HepG2 (cell line): ENCODE data around the gene MYLK2. TPM values are rescaled to one million over a fixed set of nuclear protein-coding genes. Genes with fewer than 3 reads are reported as not detected.

Experiments used
- FOXA3 ChIP-seq: IDR thresholded peaks from 2 replicates; pipeline ENCODE4 v1.6.1; 2016; ENCODE audit warnings: missing genetic modification reagents, missing compliant biosample characterization
- GMEB1 ChIP-seq: sonication (generic); formaldehyde crosslinking; IDR thresholded peaks from 2 replicates; pipeline ENCODE4 v1.5.1; 2020; ENCODE audit warnings: missing genetic modification reagents, mild to moderate bottlenecking, borderline replicate concordance
- IKZF1 ChIP-seq: fragments of 450-650 bp; IDR thresholded peaks from 2 replicates; pipeline ENCODE4 v1.7.1; 2016
- NCOR1 ChIP-seq: fragments of 200-600 bp; sonication (generic); IDR thresholded peaks from 2 replicates; pipeline ENCODE4 v1.7.0; 2017; ENCODE audit warnings: antibody characterized with exemption, low read length, borderline replicate concordance
- TEAD2 ChIP-seq: sonication (generic); formaldehyde crosslinking; IDR thresholded peaks from 2 replicates; pipeline ENCODE4 v1.9.0; 2021; ENCODE audit warnings: missing genetic modification reagents
- TEF ChIP-seq: sonication (generic); formaldehyde crosslinking; IDR thresholded peaks from 2 replicates; pipeline ENCODE4 v1.5.0; 2020; ENCODE audit warnings: missing genetic modification reagents
- ZNF143 ChIP-seq: sonication (generic); formaldehyde crosslinking; IDR thresholded peaks from 2 replicates; pipeline ENCODE4 v1.4.0; 2020; ENCODE audit warnings: missing genetic modification reagents
- ZNF20 ChIP-seq: sonication (generic); formaldehyde crosslinking; IDR thresholded peaks from 2 replicates; pipeline ENCODE4 v1.4.0; 2020; ENCODE audit warnings: mild to moderate bottlenecking, moderate library complexity, missing genetic modification reagents
- ZNF569 ChIP-seq: sonication (generic); formaldehyde crosslinking; IDR thresholded peaks from 2 replicates; pipeline ENCODE4 v1.5.0; 2020; ENCODE audit warnings: mild to moderate bottlenecking, missing genetic modification reagents, moderate library complexity, borderline replicate concordance
- ZNF839 ChIP-seq: sonication (generic); formaldehyde crosslinking; IDR thresholded peaks from 2 replicates; pipeline ENCODE4 v1.4.0; 2020; ENCODE audit warnings: missing genetic modification reagents, mild to moderate bottlenecking, borderline replicate concordance
- polyA plus RNA-seq, 8 experiments: library from polyadenylated mRNA; depleted of rRNA in 3 of 8; stranded (reverse) in 7 of 8; unstranded in 1 of 8; fragments of >200 nt; fragmentation: Illumina TruSeq in 4 of 8; extraction: Trizol in 4 of 8; gene quantifications; 2 replicates each; pipeline versions ENCODE4 v1.2.1 to v1.2.3, GENCODE V29; 2011 to 2016; ENCODE audit warnings: low read depth in 4 of 8, missing spikeins in 1 of 8, mixed read lengths in 1 of 8; ENCODE audit not compliant: insufficient read depth in 1 of 8
- total RNA-seq, 5 experiments: library from RNA; depleted of rRNA; stranded (reverse); fragments of >200 nt; fragmentation: Illumina TruSeq; extraction: Trizol; gene quantifications; 2 replicates each; pipeline ENCODE4 v1.2.3, GENCODE V29; 2016; ENCODE audit warnings: low read depth in 1 of 5
- TF ChIP-seq, protein P1 (sequence below): sonication (generic); formaldehyde crosslinking; IDR thresholded peaks from 2 replicates; pipeline ENCODE4 v1.8.1; 2023; ENCODE audit warnings: mild to moderate bottlenecking, moderate library complexity, missing genetic modification reagents

MYLK2 gene
- total and polyA plus RNA-seq, 2 of the 13 experiments (the other 11 are each of a cell fraction or from before 2014, with no cell fraction given) = 0.27 TPM; not detected in 1

DNA sequence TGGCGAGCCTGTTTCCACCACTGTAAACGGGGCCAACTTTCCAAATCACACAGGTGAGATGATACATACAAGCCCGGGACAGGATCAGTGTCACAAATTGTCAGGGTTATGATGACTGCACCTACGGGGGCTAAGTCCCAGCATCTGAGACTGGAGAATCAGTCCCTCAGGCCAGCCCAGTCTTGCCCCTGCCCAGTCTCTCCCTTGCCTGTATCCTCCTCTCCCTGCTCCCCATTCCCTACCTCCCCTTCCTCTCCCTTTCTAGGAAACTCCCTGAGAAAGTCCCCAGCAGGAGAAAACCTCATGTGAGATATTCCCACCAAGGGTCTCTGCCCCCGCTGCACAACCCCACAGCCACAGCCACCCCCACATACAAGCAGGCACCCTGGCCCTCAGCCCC lies 24.7 kb downstream of the MYLK2 start (continued):
- TF ChIP-seq, protein P1, sequence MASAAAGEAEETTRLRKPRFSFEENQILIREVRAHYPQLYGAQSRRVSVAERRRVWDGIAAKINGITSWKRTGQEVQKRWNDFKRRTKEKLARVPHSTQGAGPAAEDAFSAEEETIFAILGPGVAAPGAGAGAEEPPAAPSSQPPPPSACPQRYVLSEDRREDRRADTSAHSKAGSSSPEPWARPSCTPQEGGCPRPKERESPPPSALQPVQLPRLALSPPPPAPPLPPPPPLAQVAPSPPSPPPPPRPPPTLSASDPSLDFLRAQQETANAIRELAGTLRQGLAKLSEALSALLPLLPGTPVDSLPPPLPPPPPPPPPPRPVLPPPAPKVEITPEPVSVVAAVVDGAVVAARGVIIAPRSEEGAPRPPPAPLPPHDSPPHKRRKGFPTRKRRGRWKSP (CRISPR knock-in tag) = no peak
- TF ChIP-seq IKZF1 (no peak), ZNF569 (CRISPR knock-in tag) (no peak), ZNF143 (CRISPR knock-in tag) (no peak), TEAD2 (CRISPR knock-in tag) (no peak), FOXA3 (CRISPR knock-in tag) (no peak), ZNF839 (CRISPR knock-in tag) (no peak), NCOR1 (no peak), GMEB1 (CRISPR knock-in tag) (no peak), ZNF20 (no peak), TEF (CRISPR knock-in tag) (no peak)
